HL-60/S4 treated with retinoic acid at 250 ng/mL for 4 days and 3 days (cell line): ENCODE measurements around the gene SLC20A1.

ENCODE experiments used
- in situ Hi-C: fragments of 300-500 bp; cut with MboI; formaldehyde crosslinking; loops from 2 replicates; pipeline ENCODE4 v1.7.0; 2022; ENCODE audit warnings: low sequenced_read_pairs

SLC20A1 gene

DNA sequence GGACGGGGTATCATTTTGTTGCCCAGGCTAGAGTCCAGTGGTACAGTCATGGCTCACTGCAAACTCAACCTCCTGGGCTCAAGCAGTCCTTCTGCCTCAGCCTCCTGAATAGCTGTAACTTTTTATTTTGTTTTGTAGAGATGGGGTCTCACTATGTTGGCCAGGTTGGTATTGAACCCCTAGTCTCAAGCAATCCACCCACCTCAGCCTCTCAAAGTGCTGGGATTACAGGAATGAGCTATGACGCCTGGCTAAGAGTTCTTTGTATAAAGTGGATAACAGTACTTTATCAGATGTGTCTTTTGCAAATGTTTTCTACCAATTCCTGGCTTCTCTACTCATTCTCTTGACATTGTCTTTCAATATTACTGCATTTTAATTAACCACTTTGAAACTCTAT is 57.9 kb downstream of the SLC20A1 start:
- in situ Hi-C loops: loop anchor here (25.0 kb wide), 1 partner anchor 91 kb away; no protein-coding TSS in a partner anchor

- in situ Hi-C loops: loop anchor here (25.0 kb wide), 1 partner anchor 93 kb away; no protein-coding TSS in a partner anchor
Measured at GRCh38 chr2:112705575-112705974, 59.8 kb downstream of the SLC20A1 start.

GRCh38 chr2:112706170-112706664 is 60.5 kb downstream of the SLC20A1 start:
- in situ Hi-C loops: loop anchor here (25.0 kb wide), 1 partner anchor 94 kb away; no protein-coding TSS in a partner anchor

- in situ Hi-C loops: loop anchor here (25.0 kb wide), 1 partner anchor 95 kb away; no protein-coding TSS in a partner anchor
Measured at GRCh38 chr2:112706947-112707346, 61.2 kb downstream of the SLC20A1 start.

- in situ Hi-C loops: loop anchor here (25.0 kb wide), 1 partner anchor 97 kb away; no protein-coding TSS in a partner anchor
Measured at GRCh38 chr2:112708968-112709367, 63.2 kb downstream of the SLC20A1 start.

- in situ Hi-C loops: loop anchor here (25.0 kb wide), 1 partner anchor 97 kb away; no protein-coding TSS in a partner anchor
Measured at GRCh38 chr2:112709703-112710102, 64.0 kb downstream of the SLC20A1 start.

- in situ Hi-C loops: loop anchor here (25.0 kb wide), 1 partner anchor 99 kb away; no protein-coding TSS in a partner anchor
Measured at GRCh38 chr2:112710956-112711750, 65.4 kb downstream of the SLC20A1 start.

DNA sequence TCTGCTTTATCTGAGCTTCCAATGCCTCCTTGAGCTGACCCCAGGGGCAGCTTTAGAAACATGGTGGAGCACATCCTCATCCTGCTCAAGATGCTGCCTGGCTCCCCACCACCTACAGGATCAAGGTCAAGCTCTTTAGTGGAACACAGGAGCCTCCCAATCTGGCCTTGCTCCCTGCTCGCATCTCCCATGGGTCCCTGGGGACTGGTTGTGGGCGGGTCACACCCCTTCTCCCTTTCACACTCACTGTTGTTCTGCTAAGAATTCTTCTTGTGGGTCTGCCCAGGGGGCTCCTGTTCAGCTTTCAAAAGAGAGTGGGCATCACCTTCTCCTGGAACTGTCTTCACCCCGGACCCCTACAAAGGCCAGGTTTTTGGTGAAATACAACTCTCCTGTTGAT is 66.7 kb downstream of the SLC20A1 start:
- in situ Hi-C loops: loop anchor here (25.0 kb wide), 1 partner anchor 100 kb away; no protein-coding TSS in a partner anchor

GRCh38 chr2:112712903-112713584 is 67.3 kb downstream of the SLC20A1 start:
- in situ Hi-C loops: loop anchor here (25.0 kb wide), 1 partner anchor 101 kb away; no protein-coding TSS in a partner anchor
